H1 (cell line): ENCODE measurements around the gene SRPRB. TPM values are rescaled to one million over a fixed set of nuclear protein-coding genes. Genes with fewer than 3 reads are reported as not detected.

Experiments
- CTCF ChIA-PET: fragments of 300-600 bp; sonication (Branson Sonifier 250); formaldehyde crosslinking; loops from one replicate; lab custom pipeline; 2021; ENCODE audit not compliant: partially characterized antibody; lab: Charles Lee
- POLR2A ChIA-PET: fragments of 300-600 bp; sonication (Branson Sonifier 250); formaldehyde crosslinking; loops from one replicate; lab custom pipeline; 2021; ENCODE audit warnings: inconsistent platforms; ENCODE audit not compliant: partially characterized antibody; lab: Charles Lee
- DNase-seq, 2 experiments: peaks; one replicate each; pipeline versions ENCODE4 v3.0.0 to v3.0.0-alpha.2; 2010 to 2022; ENCODE audit warnings: low spot score in 2 of 2, low read depth in 1 of 2, mixed read lengths in 1 of 2
- FAIRE-seq: peaks from 2 replicates; lab custom pipeline; 2011; peaks lifted over from hg19 to GRCh38; lab: Jason Lieb, UNC
- H2AFZ ChIP-seq: 2 replicates; pipeline ENCODE4 v1.8.1; 2012; ENCODE audit warnings: low read length, inconsistent platforms
- H2AK5ac ChIP-seq: 2 replicates; pipeline ENCODE4 v1.6.1; 2013; ENCODE audit warnings: low read depth, low read length
- H2BK120ac ChIP-seq: replicated peaks from 2 replicates; pipeline ENCODE3; 2013; ENCODE audit warnings: low read depth, low read length, inconsistent platforms
- H2BK12ac ChIP-seq: 2 replicates; pipeline ENCODE4 v1.6.1; 2013; ENCODE audit warnings: low read depth, low read length
- H2BK15ac ChIP-seq: 2 replicates; pipeline ENCODE4 v1.6.1; 2013; ENCODE audit warnings: low read length
- H2BK20ac ChIP-seq: 2 replicates; pipeline ENCODE4 v1.6.1; 2013; ENCODE audit warnings: low read length
- H2BK5ac ChIP-seq: 2 replicates; pipeline ENCODE4 v1.6.1; 2013; ENCODE audit warnings: low read depth, low read length
- H3K14ac ChIP-seq: 2 replicates; pipeline ENCODE4 v1.6.1; 2013; ENCODE audit warnings: inconsistent platforms; ENCODE audit not compliant: insufficient read length
- H3K18ac ChIP-seq: 2 replicates; pipeline ENCODE4 v1.6.1; 2013; ENCODE audit warnings: low read length; ENCODE audit errors: extremely low read depth
- H3K23ac ChIP-seq: 2 replicates; pipeline ENCODE4 v1.6.1; 2013; ENCODE audit warnings: inconsistent platforms; ENCODE audit not compliant: insufficient read length
- H3K23me2 ChIP-seq: 2 replicates; pipeline ENCODE4 v1.6.1; 2013; ENCODE audit warnings: low read depth, low read length
- H3K27ac ChIP-seq: 2 replicates; pipeline ENCODE4 v1.6.1; 2011; ENCODE audit warnings: low read depth, low read length, inconsistent platforms
- H3K27me3 ChIP-seq, 4 experiments: replicated peaks in 1 of 4; 1 replicate in 1 of 4; 2 replicates in 3 of 4; pipeline versions ENCODE4 v1.6.1 to v1.8.1; 2011 to 2013; ENCODE audit warnings: low read length in 3 of 4, mild to moderate bottlenecking in 3 of 4, inconsistent platforms in 2 of 4, mixed read lengths in 2 of 4, moderate library complexity in 1 of 4; ENCODE audit not compliant: control insufficient read depth in 3 of 4, insufficient read depth in 3 of 4; ENCODE audit errors: extremely low read depth in 1 of 4
- H3K36me3 ChIP-seq, 4 experiments: 2 replicates each; pipeline versions ENCODE4 v1.6.1 to v1.8.1; 2011 to 2013; ENCODE audit warnings: mild to moderate bottlenecking in 4 of 4, low read length in 3 of 4, moderate library complexity in 2 of 4, control low read depth in 1 of 4, inconsistent platforms in 1 of 4; ENCODE audit not compliant: insufficient read depth in 4 of 4, control insufficient read depth in 2 of 4
- H3K4ac ChIP-seq: replicated peaks from 2 replicates; pipeline ENCODE3; 2013; ENCODE audit warnings: low read length, low read depth, mixed read lengths, inconsistent platforms; ENCODE audit not compliant: insufficient read length
- H3K4me1 ChIP-seq, 4 experiments: replicated peaks in 1 of 4; 1 replicate in 1 of 4; 2 replicates in 3 of 4; pipeline versions ENCODE4 v1.6.1 to v1.8.1; 2011 to 2013; ENCODE audit warnings: low read length in 3 of 4, inconsistent platforms in 2 of 4, mixed read lengths in 1 of 4; ENCODE audit not compliant: insufficient read depth in 4 of 4, control insufficient read depth in 3 of 4
- H3K4me2 ChIP-seq, 2 experiments: 2 replicates each; pipeline versions ENCODE4 v1.6.1 to v1.8.1; 2011 to 2013; ENCODE audit warnings: low read depth in 2 of 2, low read length in 2 of 2, control low read depth in 1 of 2, inconsistent platforms in 1 of 2, mild to moderate bottlenecking in 1 of 2; ENCODE audit not compliant: insufficient read depth in 1 of 2
- H3K4me3 ChIP-seq, 4 experiments: fragments of 200-600, 300-600 bp in 1 of 4; sonication (generic), shearing (Covaris generic), sonication (Bioruptor Twin) in 1 of 4; 2 replicates each; pipeline versions ENCODE4 v1.5.1 to v1.8.1; 2011 to 2016; ENCODE audit warnings: low read length in 4 of 4, low read depth in 3 of 4, control low read depth in 2 of 4, inconsistent platforms in 2 of 4, mild to moderate bottlenecking in 2 of 4, mixed read lengths in 1 of 4, moderate library complexity in 1 of 4; ENCODE audit not compliant: insufficient read depth in 2 of 4; ENCODE audit errors: extremely low read depth in 1 of 4
- H3K56ac ChIP-seq: replicated peaks from 2 replicates; pipeline ENCODE3; 2013; ENCODE audit warnings: low read depth, mild to moderate bottlenecking, mixed read lengths, low read length, inconsistent platforms; ENCODE audit not compliant: insufficient read length
- H3K79me1 ChIP-seq: 2 replicates; pipeline ENCODE4 v1.6.1; 2013; ENCODE audit warnings: low read depth, low read length, control low read depth
- H3K79me2 ChIP-seq, 2 experiments: 2 replicates each; pipeline versions ENCODE4 v1.6.1 to v1.8.1; 2012 to 2013; ENCODE audit warnings: low read length in 2 of 2, mild to moderate bottlenecking in 2 of 2, inconsistent platforms in 1 of 2; ENCODE audit not compliant: insufficient read depth in 2 of 2, control insufficient read depth in 1 of 2
- H3K9ac ChIP-seq, 4 experiments: replicated peaks in 1 of 4; 1 replicate in 1 of 4; 2 replicates in 3 of 4; pipeline versions ENCODE4 v1.6.1 to v1.8.1; 2011 to 2013; ENCODE audit warnings: low read depth in 3 of 4, low read length in 3 of 4, control low read depth in 2 of 4, mild to moderate bottlenecking in 2 of 4, moderate library complexity in 2 of 4, inconsistent platforms in 1 of 4; ENCODE audit errors: extremely low read depth in 1 of 4
- H3K9me3 ChIP-seq, 2 experiments: 2 replicates each; pipeline versions ENCODE4 v1.6.1 to v1.8.1; 2012 to 2013; ENCODE audit warnings: mild to moderate bottlenecking in 2 of 2, moderate library complexity in 2 of 2, control low read depth in 1 of 2, inconsistent platforms in 1 of 2, low read depth in 1 of 2, low read length in 1 of 2, mixed read lengths in 1 of 2; ENCODE audit not compliant: insufficient read depth in 2 of 2
- H4K20me1 ChIP-seq, 2 experiments: replicated peaks in 1 of 2; 2 replicates each; pipeline versions ENCODE3 to v1.8.1; 2011 to 2013; ENCODE audit warnings: inconsistent platforms in 2 of 2, low read length in 2 of 2, mild to moderate bottlenecking in 1 of 2; ENCODE audit not compliant: insufficient read depth in 2 of 2, control insufficient read depth in 1 of 2
- H4K5ac ChIP-seq: 2 replicates; pipeline ENCODE4 v1.6.1; 2013; ENCODE audit warnings: low read length, low read depth, mixed read lengths, inconsistent platforms; ENCODE audit not compliant: insufficient read length
- H4K8ac ChIP-seq: 2 replicates; pipeline ENCODE4 v1.8.0; 2013; ENCODE audit warnings: mild to moderate bottlenecking, moderate library complexity, low read length, inconsistent platforms; ENCODE audit not compliant: insufficient read depth; ENCODE audit errors: extremely low read depth
- H4K91ac ChIP-seq: replicated peaks from 2 replicates; pipeline ENCODE3; 2013; ENCODE audit warnings: low read length, mixed read lengths, inconsistent platforms; ENCODE audit not compliant: insufficient read length
- EP300 ChIP-seq, 2 experiments: IDR thresholded peaks; 1 replicate in 1 of 2; 2 replicates in 1 of 2; pipeline ENCODE4 v1.6.1; 2011 to 2012; ENCODE audit warnings: low read depth in 2 of 2, low read length in 2 of 2, mild to moderate bottlenecking in 2 of 2, borderline replicate concordance in 1 of 2, inconsistent platforms in 1 of 2, moderate library complexity in 1 of 2
- JUN ChIP-seq: IDR thresholded peaks from 2 replicates; pipeline ENCODE4 v1.6.1; 2011; ENCODE audit warnings: low read depth, mild to moderate bottlenecking, improper control_type of control experiment, low read length
- YY1 ChIP-seq: IDR thresholded peaks from 2 replicates; pipeline ENCODE4 v1.6.1; 2011; ENCODE audit warnings: low read depth, mild to moderate bottlenecking, low read length
- WGBS, 2 experiments: shearing (Covaris generic) in 1 of 2; methylation state at CpG; one replicate each; pipeline versions ENCODE4 v1.1.6 to v1.1.7; 2013 to 2015; ENCODE audit warnings: low lambda C conversion rate in 2 of 2, mixed read lengths in 2 of 2, inconsistent platforms in 1 of 2, low coverage in 1 of 2, missing lambda C conversion rate in 1 of 2; ENCODE audit not compliant: insufficient replicate concordance in 2 of 2, insufficient coverage in 1 of 2, insufficient read length in 1 of 2; ENCODE audit errors: extremely low coverage in 1 of 2, missing lambda C conversion rate in 1 of 2; 5-methylcytosine and 5-hydroxymethylcytosine counted together
- polyA plus RNA-seq, 7 experiments: library from polyadenylated mRNA; depleted of rRNA in 3 of 7; stranded (reverse) in 5 of 7; unstranded in 2 of 7; fragments of >200 nt in 5 of 7; fragments of 200-250 nt in 2 of 7; gene quantifications; 1 replicate in 5 of 7; 2 replicates in 1 of 7; 4 replicates in 1 of 7; pipeline versions ENCODE4 v1.2.1 to v1.2.3, GENCODE V29; 2011 to 2013; ENCODE audit warnings: missing spikeins in 2 of 7, mixed read lengths in 2 of 7
- total RNA-seq: library from RNA; stranded (reverse); fragmentation: NEBNext Ultra II Directional; extraction: Animal tissue kit (Norgen Biotek cat#: 25700); gene quantifications from 2 replicates; pipeline ENCODE4 v1.2.1, GENCODE V29; 2021
- TF ChIP-seq, protein P1 (sequence below): IDR thresholded peaks from 2 replicates; pipeline ENCODE4 v1.6.1; 2012; ENCODE audit warnings: low read length, inconsistent platforms
- TF ChIP-seq, protein P2 (sequence below): IDR thresholded peaks from 2 replicates; pipeline ENCODE4 v1.6.1; 2011; ENCODE audit warnings: low read length, improper control_type of control experiment

Gene SRPRB
- total and polyA plus RNA-seq, 2 of the 8 experiments (the other 6 are each of a cell fraction or from before 2014, with no cell fraction given), result 15.9 to 49.8 TPM

DNA sequence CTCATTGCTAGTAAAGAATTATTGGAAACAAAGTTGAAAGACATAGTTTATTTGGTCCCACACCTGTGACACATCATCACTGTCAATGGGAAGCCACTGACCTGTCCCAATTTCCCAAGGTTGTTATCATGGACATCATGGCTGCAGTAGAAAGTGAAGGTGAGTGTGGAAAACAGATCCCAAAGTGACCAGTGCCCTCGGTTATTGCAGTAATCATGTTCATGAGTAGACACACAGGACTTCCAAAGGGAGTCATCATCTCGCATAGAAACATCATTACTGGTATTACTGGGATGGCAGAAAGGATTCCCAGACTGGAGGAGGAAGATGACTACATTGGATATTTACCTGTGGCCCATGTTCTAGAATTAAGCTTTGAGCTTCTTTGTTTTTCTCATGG is 44.7 kb upstream of the SRPRB start:
- Histone ChIP-seq H2AFZ (no peak overlapping the region), H3K4me3 (no peak overlapping the region), H4K91ac (no peak overlapping the region), H3K4me2 (no peak overlapping the region), H3K36me3 (no peaks in the 10 kb centered on the region), H3K79me2 (no peaks in the 10 kb centered on the region), H2BK15ac (no peak overlapping the region), H3K56ac (no peak overlapping the region), H3K27ac (no peak overlapping the region), H3K4ac (no peak overlapping the region), H3K23me2 (no peaks in the 10 kb centered on the region), H2BK120ac (no peak overlapping the region)
- CTCF ChIA-PET, result interaction anchor here (0.8 kb wide), 1 partner anchor 15 kb away, joined by 3 read pairs; no protein-coding TSS in a partner anchor
- DNase-seq, result no peak
- POLR2A ChIA-PET, result no interaction called here
- FAIRE-seq, result no peak
- no peak for TF ChIP-seq JUN
- TF ChIP-seq, protein P1, sequence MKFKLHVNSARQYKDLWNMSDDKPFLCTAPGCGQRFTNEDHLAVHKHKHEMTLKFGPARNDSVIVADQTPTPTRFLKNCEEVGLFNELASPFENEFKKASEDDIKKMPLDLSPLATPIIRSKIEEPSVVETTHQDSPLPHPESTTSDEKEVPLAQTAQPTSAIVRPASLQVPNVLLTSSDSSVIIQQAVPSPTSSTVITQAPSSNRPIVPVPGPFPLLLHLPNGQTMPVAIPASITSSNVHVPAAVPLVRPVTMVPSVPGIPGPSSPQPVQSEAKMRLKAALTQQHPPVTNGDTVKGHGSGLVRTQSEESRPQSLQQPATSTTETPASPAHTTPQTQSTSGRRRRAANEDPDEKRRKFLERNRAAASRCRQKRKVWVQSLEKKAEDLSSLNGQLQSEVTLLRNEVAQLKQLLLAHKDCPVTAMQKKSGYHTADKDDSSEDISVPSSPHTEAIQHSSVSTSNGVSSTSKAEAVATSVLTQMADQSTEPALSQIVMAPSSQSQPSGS, result no peak
- no peak for TF ChIP-seq EP300 (IDR thresholded peaks at IDR 0.05; ENCODE audit: borderline replicate concordance in 1 of 2, low read depth in 2 of 2, low read length in 2 of 2)
- TF ChIP-seq, protein P2, sequence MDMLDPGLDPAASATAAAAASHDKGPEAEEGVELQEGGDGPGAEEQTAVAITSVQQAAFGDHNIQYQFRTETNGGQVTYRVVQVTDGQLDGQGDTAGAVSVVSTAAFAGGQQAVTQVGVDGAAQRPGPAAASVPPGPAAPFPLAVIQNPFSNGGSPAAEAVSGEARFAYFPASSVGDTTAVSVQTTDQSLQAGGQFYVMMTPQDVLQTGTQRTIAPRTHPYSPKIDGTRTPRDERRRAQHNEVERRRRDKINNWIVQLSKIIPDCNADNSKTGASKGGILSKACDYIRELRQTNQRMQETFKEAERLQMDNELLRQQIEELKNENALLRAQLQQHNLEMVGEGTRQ, result no peak
- TF ChIP-seq YY1, result no peak
- TF ChIP-seq, all 59 proteins: peak for 0
- Histone ChIP-seq H3K9ac (no peak overlapping the region), H4K8ac (no peak overlapping the region), H3K14ac (no peak overlapping the region), H4K5ac (no peak overlapping the region), H3K4me1 (peaks cover 0 to 8% (median under 1%) of the 10 kb centered on the region in 4 experiments; a peak in 2 of 7 replicates), H2BK20ac (no peak overlapping the region), H3K27me3 (no peaks in the 10 kb centered on the region; a peak in 1 of 7 replicates), H3K18ac (no peak overlapping the region), H2BK5ac (no peak overlapping the region), H4K20me1 (no peaks in the 10 kb centered on the region), H3K79me1 (no peaks in the 10 kb centered on the region), H3K23ac (no peak overlapping the region), H3K9me3 (no peaks in the 10 kb centered on the region), H2BK12ac (no peak overlapping the region), H2AK5ac (no peak overlapping the region)
- 95% methylated on average over 2 of the region's 2 CpGs; no CpG with 5 or more reads in 1 of the 2 experiments for WGBS, 2 experiments
